Epithelial cell of esophagus (primary cell): ENCODE results near the gene PRAMEF33.
"Not testable (repeated sequence)": the region's sequence is repeated elsewhere in the genome, so short reads cannot be mapped to it uniquely, and the experiment has no call there.

Source experiments
- DNase-seq: peaks from one replicate; pipeline ENCODE4 v3.0.0; 2010; ENCODE audit warnings: low read depth
- H3K4me3 ChIP-seq: 2 replicates; pipeline ENCODE4 v1.5.1; 2011; ENCODE audit warnings: mild to moderate bottlenecking, low read length, control low read depth

The PRAMEF33 gene, protein sequence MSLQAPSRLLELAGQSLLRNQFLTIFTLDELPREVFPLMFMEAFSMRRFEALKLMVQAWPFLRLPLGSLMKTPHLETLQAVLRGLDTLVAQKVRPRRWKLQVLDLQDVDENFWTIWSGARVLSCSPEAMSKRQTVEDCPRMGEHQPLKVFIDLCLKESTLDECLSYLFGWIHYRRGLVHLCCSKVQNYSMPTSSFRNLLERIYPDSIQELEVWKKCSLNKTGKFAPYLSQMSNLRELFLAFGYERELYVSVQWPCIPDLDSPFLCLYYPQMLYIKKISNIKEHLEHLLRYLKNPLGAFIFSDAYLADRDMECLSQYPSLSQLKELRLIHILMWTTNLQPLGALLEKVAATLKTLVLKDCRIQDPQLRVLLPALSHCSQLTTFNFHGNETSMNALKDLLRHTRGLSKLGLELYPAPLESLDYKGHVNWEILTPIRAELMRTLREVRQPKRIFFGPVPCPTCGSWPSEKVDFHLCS

DNA sequence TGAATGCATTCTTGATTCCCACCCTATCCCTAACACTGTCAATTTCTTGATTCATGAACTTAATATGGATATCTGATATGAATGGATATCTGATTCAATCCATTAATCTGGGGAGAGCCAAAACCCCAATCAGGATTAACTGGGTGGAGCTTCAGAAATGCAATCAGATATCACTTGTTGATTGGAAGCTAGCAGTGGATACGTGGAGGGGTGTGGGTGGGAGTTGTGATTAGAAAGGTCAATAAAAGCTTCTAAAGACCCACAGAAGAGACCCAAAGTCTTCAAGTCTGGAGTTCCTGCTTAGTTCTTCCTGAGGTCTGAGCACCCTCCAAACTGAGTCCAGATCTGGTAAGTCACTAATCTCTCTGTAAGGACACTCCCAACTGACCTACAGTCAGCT is at the start of gene PRAMEF33:
TSS of gene PRAMEF33 (plus strand) at position 301 of the 400 bp plus-strand sequence. CDS start 2,416 bp downstream, outside the sequence.
- not testable (repeated sequence) for H3K4me3 ChIP-seq, DNase-seq

- not testable (repeated sequence) for DNase-seq, H3K4me3 ChIP-seq
Observed at GRCh38 chr1:13253898-13254297, 49.4 kb upstream of the PRAMEF33 start, which contains the start of gene PRAMEF5. Gene PRAMEF5, plus strand, starts transcription at chr1:13254198. Its CDS starts 5,071 bp downstream, at chr1:13259269.

- DNase-seq, H3K4me3 ChIP-seq: not testable (repeated sequence)
Observed at GRCh38 chr1:13265124-13265523, 38.2 kb upstream of the PRAMEF33 start.

DNA sequence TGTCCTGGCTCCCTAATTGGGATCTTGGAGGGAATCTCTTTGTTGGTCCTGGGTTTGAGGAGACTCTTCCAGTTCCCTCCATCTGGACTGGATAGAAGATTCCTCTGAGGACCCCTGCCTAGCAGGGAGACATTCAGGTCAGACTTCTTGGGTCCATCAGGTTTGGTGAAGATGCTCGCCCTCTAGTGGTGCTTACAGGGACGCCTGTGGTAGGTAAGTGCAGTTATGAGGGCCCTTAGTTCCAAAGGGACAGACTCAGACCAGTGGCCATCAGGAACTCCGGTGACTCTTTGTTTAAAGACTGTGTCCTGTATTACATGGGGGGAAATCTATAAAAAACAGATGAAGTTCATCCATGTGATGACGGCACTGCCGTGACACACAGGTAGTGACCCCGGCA is 26.3 kb upstream of the PRAMEF33 start:
- not testable (repeated sequence) for DNase-seq, H3K4me3 ChIP-seq

GRCh38 chr1:13279617-13280016 is 23.7 kb upstream of the PRAMEF33 start:
- not testable (repeated sequence) for H3K4me3 ChIP-seq, DNase-seq

DNA sequence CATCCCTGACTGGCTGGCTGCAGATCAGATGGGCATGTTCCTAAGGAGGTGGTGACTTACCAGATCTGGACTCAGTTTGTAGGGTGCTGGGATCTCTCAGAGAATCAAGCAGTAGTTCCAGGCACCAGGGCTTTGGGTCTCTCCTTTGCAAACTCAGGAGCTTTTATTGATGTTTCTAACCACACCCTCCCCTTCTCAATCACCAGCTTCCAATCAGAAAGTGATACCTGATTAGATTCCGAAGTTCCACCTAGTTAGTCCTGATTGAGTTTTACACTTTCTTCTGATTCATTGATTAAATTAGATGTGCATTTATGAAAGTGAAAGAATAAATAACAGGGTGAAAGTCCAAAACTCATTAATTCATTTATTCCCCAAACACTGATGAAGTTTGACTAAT is 18.3 kb upstream of the PRAMEF33 start, which contains the start of gene PRAMEF8:
TSS of gene PRAMEF8 (minus strand) at position 101 of the 400 bp plus-strand sequence. CDS start 1,046 bp downstream, outside the sequence.
- H3K4me3 ChIP-seq, DNase-seq: not testable (repeated sequence)

- not testable (repeated sequence) for H3K4me3 ChIP-seq, DNase-seq
Observed at GRCh38 chr1:13289030-13289429, 14.3 kb upstream of the PRAMEF33 start.

DNA sequence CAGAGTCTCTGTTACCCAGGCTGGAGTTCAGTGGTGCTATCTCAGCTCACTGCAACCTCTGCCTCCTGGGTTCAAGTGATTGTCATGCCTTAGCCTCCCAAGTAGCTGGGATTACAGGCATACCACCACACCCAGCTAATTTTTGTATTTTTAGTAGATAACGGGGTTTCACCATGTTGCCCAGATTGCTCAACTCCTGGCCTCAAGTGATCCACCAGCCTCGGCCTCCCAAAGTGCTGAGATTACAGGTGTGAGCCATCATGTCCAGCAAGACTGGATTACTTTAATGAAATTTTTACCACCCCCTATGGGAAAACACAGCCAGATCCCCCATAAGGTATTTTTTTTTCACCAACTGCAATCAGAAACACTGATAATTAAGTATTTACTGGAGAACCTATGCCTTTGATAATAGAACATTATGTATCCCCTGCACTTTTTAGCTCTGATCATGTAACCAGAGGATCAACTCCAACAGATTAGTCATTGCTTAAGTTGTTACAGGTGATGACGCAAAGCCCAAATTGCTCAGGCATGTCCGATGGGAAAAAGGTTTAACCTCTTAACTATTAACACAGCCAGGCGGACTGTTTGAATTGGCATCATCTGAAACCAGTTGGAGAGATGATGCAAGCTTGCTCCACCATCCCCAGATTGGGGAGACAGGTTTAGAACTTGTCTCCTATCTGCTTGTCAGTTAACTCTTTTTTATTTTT is 6.0 kb upstream of the PRAMEF33 start:
- DNase-seq, H3K4me3 ChIP-seq: not testable (repeated sequence)

GRCh38 chr1:13298699-13299098 is 4.6 kb upstream of the PRAMEF33 start:
- not testable (repeated sequence) for DNase-seq

DNA sequence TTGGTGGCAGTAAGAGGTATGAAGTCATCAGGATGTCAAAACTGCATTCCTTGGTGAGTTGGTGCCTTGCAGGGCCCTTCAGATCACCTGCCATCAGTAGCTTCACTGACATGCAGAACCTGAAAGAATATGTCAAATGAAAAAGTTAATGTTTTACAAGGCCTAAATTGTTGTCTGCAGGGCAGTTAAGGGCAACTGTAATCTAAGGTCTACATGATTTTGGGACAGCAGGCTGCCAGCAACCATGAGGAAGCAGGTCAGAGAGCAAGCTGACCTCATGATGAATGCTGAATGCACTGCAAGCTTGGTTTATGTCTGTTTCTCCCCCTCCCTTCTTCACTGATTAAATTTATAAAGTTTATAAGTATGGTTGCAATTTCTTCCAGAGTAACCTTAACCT is 1.1 kb upstream of the PRAMEF33 start:
- DNase-seq, H3K4me3 ChIP-seq: not testable (repeated sequence)

More at GRCh38 chr1:13298699-13299098, 4.6 kb upstream of the PRAMEF33 start:
- not testable (repeated sequence) for H3K4me3 ChIP-seq

GRCh38 chr1:13315281-13315680 is 11.9 kb downstream of the PRAMEF33 start, which contains the start of gene PRAMEF15:
Gene PRAMEF15, plus strand, starts transcription at chr1:13315581. Its CDS starts 2,827 bp downstream, at chr1:13318408.
- H3K4me3 ChIP-seq, DNase-seq: not testable (repeated sequence)

- DNase-seq, H3K4me3 ChIP-seq: not testable (repeated sequence)
Observed at GRCh38 chr1:13342496-13342895, 39.2 kb downstream of the PRAMEF33 start.

DNA sequence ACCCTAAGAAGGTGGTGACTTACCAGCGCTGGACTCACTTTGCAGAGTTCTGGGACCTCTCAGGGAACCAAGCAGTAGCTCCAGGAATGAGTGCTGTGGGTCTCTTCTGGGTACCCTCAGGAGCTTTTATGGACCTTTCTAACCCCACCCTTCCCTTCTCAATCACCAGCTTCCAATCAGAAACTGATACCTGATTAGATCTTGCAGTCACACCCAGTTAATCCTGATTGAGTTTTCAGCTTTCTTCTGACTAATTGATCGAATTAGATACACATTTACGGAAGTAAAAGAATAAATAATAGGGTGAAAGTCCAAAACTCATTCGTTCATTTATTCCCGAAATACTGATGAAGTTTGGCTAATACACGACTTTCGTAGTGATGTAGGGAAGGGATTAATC is 43.7 kb downstream of the PRAMEF33 start, which contains the start of gene PRAMEF14:
TSS of gene PRAMEF14 (minus strand) at position 101 of the 400 bp plus-strand sequence. CDS start 1,820 bp downstream, outside the sequence.
- not testable (repeated sequence) for H3K4me3 ChIP-seq, DNase-seq

- DNase-seq, H3K4me3 ChIP-seq: not testable (repeated sequence)
Observed at GRCh38 chr1:13353476-13353875, 50.1 kb downstream of the PRAMEF33 start.

DNA sequence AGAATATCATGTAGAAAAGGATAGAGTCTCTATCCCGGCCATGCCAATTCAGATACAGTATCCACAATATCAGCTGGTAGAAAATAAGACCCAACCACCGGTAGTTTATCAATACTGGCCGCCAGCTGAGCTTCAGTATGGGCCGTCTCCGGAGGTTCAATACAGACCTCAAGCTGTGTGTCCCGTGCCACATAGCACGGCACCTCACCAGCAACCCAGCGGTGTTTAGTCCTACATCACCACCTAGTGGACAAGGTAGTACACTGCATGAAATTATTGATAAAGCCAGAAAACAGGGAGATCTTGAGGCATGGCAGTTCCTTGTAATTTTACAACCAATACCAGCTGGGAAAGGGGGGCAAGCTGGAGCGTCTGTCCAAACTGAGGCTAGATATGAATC is 51.1 kb downstream of the PRAMEF33 start:
- DNase-seq, H3K4me3 ChIP-seq: not testable (repeated sequence)
